Fibroblast of pulmonary artery (primary cell): ENCODE results near the gene LLGL1.
A peak's percentile ranks its signal among the peaks of the same experiment; 100 is the strongest.
"Not testable (repeated sequence)": the region's sequence is repeated elsewhere in the genome, so short reads cannot be mapped to it uniquely, and the experiment has no call there.

ENCODE experiments used
- DNase-seq: peaks from one replicate; pipeline ENCODE4 v3.0.0-alpha.2; 2010; ENCODE audit warnings: low read depth
- H3K4me3 ChIP-seq: replicated peaks from 2 replicates; pipeline ENCODE4 v1.5.1; 2011; ENCODE audit warnings: low read depth, mild to moderate bottlenecking, control low read depth, low read length, moderate library complexity
- CTCF ChIP-seq: IDR thresholded peaks from 2 replicates; pipeline ENCODE4 v1.5.1; 2011; ENCODE audit warnings: mild to moderate bottlenecking, control low read depth, low read length, inconsistent platforms; ENCODE audit errors: missing control alignments

LLGL1 gene

GRCh38 chr17:18203308-18203707 is 22.1 kb upstream of the LLGL1 start:
- no peak for DNase-seq
- no peak for TF ChIP-seq CTCF

GRCh38 chr17:18205861-18206260 is 19.6 kb upstream of the LLGL1 start:
- no peak for TF ChIP-seq CTCF
- no peak for DNase-seq

More at GRCh38 chr17:18203308-18203707, 22.1 kb upstream of the LLGL1 start:
- no peak overlapping the region for H3K4me3 ChIP-seq

GRCh38 chr17:18206962-18207361 is 18.5 kb upstream of the LLGL1 start:
- no peak overlapping the region for H3K4me3 ChIP-seq
- no peak for TF ChIP-seq CTCF
- no peak for DNase-seq

More at GRCh38 chr17:18205861-18206260, 19.6 kb upstream of the LLGL1 start:
- H3K4me3 ChIP-seq: no peak overlapping the region

GRCh38 chr17:18208092-18208491 is 17.3 kb upstream of the LLGL1 start:
- no peak for TF ChIP-seq CTCF
- H3K4me3 ChIP-seq: no peak overlapping the region
- no peak for DNase-seq

GRCh38 chr17:18213666-18214270 is 11.7 kb upstream of the LLGL1 start:
- TF ChIP-seq CTCF: no peak
- no peak for DNase-seq
- H3K4me3 ChIP-seq: no peak overlapping the region

GRCh38 chr17:18216906-18217305 is 8.5 kb upstream of the LLGL1 start:
- not testable (repeated sequence) for DNase-seq, H3K4me3 ChIP-seq

GRCh38 chr17:18217412-18218015 is 7.9 kb upstream of the LLGL1 start:
- no peak overlapping the region for H3K4me3 ChIP-seq
- peak; percentile 66 for DNase-seq
- peak; percentile 97 for TF ChIP-seq CTCF
